Right lobe of liver (tissue), 6 donors: Measurements from ENCODE around the gene CDKAL1. TPM values are rescaled to one million over a fixed set of nuclear protein-coding genes. Genes with fewer than 3 reads are reported as not detected.

ENCODE experiments used
- ATAC-seq, 4 donors: fragments of 200-7000 bp; cut with Tn5 transposase; one replicate each; pipeline ENCODE4 v1.9.1; 2020; ENCODE audit warnings: mild to moderate bottlenecking in 4 of 4, moderate library complexity in 4 of 4
- DNase-seq, 3 donors: peaks; one replicate each; pipeline ENCODE4 v3.0.0-alpha.2; 2020
- H3K27ac ChIP-seq, 3 donors: fragments of 200-600 bp; one replicate each; pipeline ENCODE4 v1.8.0; 2022
- H3K27me3 ChIP-seq, 2 donors: fragments of 200-600 bp; one replicate each; pipeline ENCODE4 v1.8.0; 2022
- H3K36me3 ChIP-seq, 4 donors: fragments of 200-600 bp; sonication (generic) in 1 of 4; one replicate each; pipeline versions ENCODE4 v1.5.1 to v1.8.0; 2017 to 2022; ENCODE audit warnings: control low read depth in 1 of 4
- H3K4me1 ChIP-seq, 4 donors: fragments of 200-600 bp; sonication (generic) in 1 of 4; one replicate each; pipeline versions ENCODE4 v1.5.1 to v1.8.0; 2017 to 2022; ENCODE audit warnings: control low read depth in 1 of 4
- H3K4me3 ChIP-seq, 3 donors: fragments of 200-600 bp; one replicate each; pipeline ENCODE4 v1.8.0; 2022
- H3K9me3 ChIP-seq, 4 donors: fragments of 200-600 bp; sonication (generic) in 1 of 4; one replicate each; pipeline versions ENCODE4 v1.5.1 to v1.8.0; 2017 to 2022; ENCODE audit warnings: control low read depth in 1 of 4
- CTCF ChIP-seq, 4 donors: fragments of 200-600 bp in 3 of 4; fragments of 450-650 bp in 1 of 4; IDR thresholded peaks; one replicate each; pipeline versions ENCODE4 v1.5.1 to v1.8.0; 2016 to 2022; ENCODE audit warnings: antibody characterized with exemption in 4 of 4, mild to moderate bottlenecking in 2 of 4
- POLR2A ChIP-seq: fragments of 450-650 bp; IDR thresholded peaks from one replicate; pipeline ENCODE4 v1.6.1; 2017; ENCODE audit warnings: antibody characterized with exemption, mild to moderate bottlenecking
- WGBS: methylation state at CpG from one replicate; pipeline ENCODE4 v1.1.6; 2018; ENCODE audit warnings: low coverage, low lambda C conversion rate; ENCODE audit not compliant: insufficient coverage; ENCODE audit errors: missing lambda C conversion rate; 5-methylcytosine and 5-hydroxymethylcytosine counted together
- intact Hi-C, 2 donors: fragments of 100-400 bp; cut with DNase I; formaldehyde crosslinking; loops; one replicate each; pipeline versions ENCODE4 v1.11.2 to v1.14.1; 2022
- total RNA-seq, 6 experiments: library from RNA; depleted of rRNA in 2 of 6; stranded (reverse); fragments of >200 nt in 2 of 6; fragmentation: NEBNext Ultra II Directional in 3 of 6; extraction: Animal tissue kit (Norgen Biotek cat#: 25700) in 3 of 6; gene quantifications; one replicate each; pipeline versions ENCODE4 v1.1.0 to v1.2.4, GENCODE V29; 2016 to 2023
- donor health status: DM: no; HTN: yes; CAD: no.
- donor health status: DM: no; HTN: no; CAD: no.
- donor health status: DM: no; HTN: no; CAD: no.
- donor health status: DM: no; HTN: yes; CAD: no.
- donor health status: DM: no; HTN: yes; CAD: no.

The CDKAL1 gene
- total RNA-seq, 6 experiments from 2014 or later, result 4.5 to 7.0 (median 6.2) TPM

GRCh38 chr6:20797597-20797996, 263.3 kb downstream of the CDKAL1 start:
- Histone ChIP-seq H3K27me3 (no peaks in the 10 kb centered on the region), H3K4me3 (no peak overlapping the region), H3K36me3 (no peaks in the 10 kb centered on the region), H3K27ac (no peak overlapping the region), H3K4me1 (no peaks in the 10 kb centered on the region), H3K9me3 (no peaks in the 10 kb centered on the region)
- WGBS, result 94% methylated on average over 7 of the region's 7 CpGs
- TF ChIP-seq POLR2A, result no peak
- no peak for TF ChIP-seq CTCF (IDR thresholded peaks at IDR 0.05)
- intact Hi-C loops, result no loop called here
- DNase-seq (no peak), ATAC-seq (no peak)

- H3K9me3 ChIP-seq, result no peaks in the 10 kb centered on the region
- DNase-seq (no peak), ATAC-seq (no peak)
- TF ChIP-seq POLR2A (no peak), CTCF (IDR thresholded peaks at IDR 0.05) (no peak)
- no peak overlapping the region for H3K4me3 ChIP-seq
- H3K4me1 ChIP-seq, result no peaks in the 10 kb centered on the region
- intact Hi-C loops, result no loop called here
- no peak overlapping the region for H3K27ac ChIP-seq
- no peaks in the 10 kb centered on the region for H3K36me3 ChIP-seq
- H3K27me3 ChIP-seq, result no peaks in the 10 kb centered on the region
These were observed 266.0 kb downstream of the CDKAL1 start for GRCh38 chr6:20800229-20800628.

GRCh38 chr6:20800653-20801052, 266.4 kb downstream of the CDKAL1 start:
- Histone ChIP-seq H3K4me1 (no peaks in the 10 kb centered on the region), H3K4me3 (no peak overlapping the region), H3K9me3 (no peaks in the 10 kb centered on the region), H3K27me3 (no peaks in the 10 kb centered on the region), H3K27ac (no peak overlapping the region), H3K36me3 (no peaks in the 10 kb centered on the region)
- no peak for DNase-seq
- ATAC-seq, result no peak
- TF ChIP-seq POLR2A (no peak), CTCF (IDR thresholded peaks at IDR 0.05) (no peak)
- WGBS, result 93% methylated on average over 3 of the region's 4 CpGs
- intact Hi-C loops, result no loop called here

GRCh38 chr6:20801595-20801994, 267.3 kb downstream of the CDKAL1 start:
- H3K9me3 ChIP-seq, result peaks cover 0 to 6% (median 0%) of the 10 kb centered on the region in 4 donors
- H3K4me1 ChIP-seq, result no peaks in the 10 kb centered on the region
- no peak overlapping the region for H3K27ac ChIP-seq
- TF ChIP-seq POLR2A (no peak), CTCF (IDR thresholded peaks at IDR 0.05) (no peak)
- intact Hi-C loops, result no loop called here
- WGBS, result 98% methylated on average over 3 of the region's 3 CpGs
- DNase-seq (no peak), ATAC-seq (no peak)
- H3K27me3 ChIP-seq, result no peaks in the 10 kb centered on the region
- no peaks in the 10 kb centered on the region for H3K36me3 ChIP-seq
- H3K4me3 ChIP-seq, result no peak overlapping the region

- H3K27me3 ChIP-seq, result no peaks in the 10 kb centered on the region
- H3K4me3 ChIP-seq, result no peak overlapping the region
- intact Hi-C loops, result no loop called here
- no peak for TF ChIP-seq POLR2A
- TF ChIP-seq CTCF (IDR thresholded peaks at IDR 0.05), result no peak
- DNase-seq (no peak), ATAC-seq (no peak)
- 59% methylated on average over 1 of the region's 1 CpG for WGBS
- H3K9me3 ChIP-seq, result peaks cover 0 to 10% (median 0%) of the 10 kb centered on the region in 4 donors
- H3K27ac ChIP-seq, result no peak overlapping the region
- no peaks in the 10 kb centered on the region for H3K36me3 ChIP-seq
- no peaks in the 10 kb centered on the region for H3K4me1 ChIP-seq
These were observed 268.3 kb downstream of the CDKAL1 start for GRCh38 chr6:20802596-20802995.
